ENCODE data around the gene NOS1. TPM values are rescaled to one million over a fixed set of nuclear protein-coding genes. Genes with fewer than 3 reads are reported as not detected.

The NOS1 gene
- total and polyA plus RNA-seq, 2 donors (not counting 3 experiments of a cell fraction or from before 2014, with no cell fraction given), result not detected

GRCh38 chr12:117309276-117309925 is 52.0 kb downstream of the NOS1 start:
- H3K4me2 ChIP-seq (ENCODE audit: insufficient read depth, low read length), result no peak overlapping the region
- no peaks in the 10 kb centered on the region for H3K79me2 ChIP-seq (ENCODE audit: control insufficient read depth, insufficient read depth, low read length)
- no peak overlapping the region for H3K9ac ChIP-seq (replicated peaks; ENCODE audit: extremely low read depth, insufficient read depth, low read length)
- intact Hi-C loops (cut with micrococcal nuclease), result no loop called here
- H2AFZ ChIP-seq (ENCODE audit: low read depth, low read length), result no peak overlapping the region
- H3K36me3 ChIP-seq (ENCODE audit: control insufficient read depth in 2 of 2, extremely low read depth in 1 of 2, insufficient read depth in 2 of 2, low read length in 2 of 2), result no peaks in the 10 kb centered on the region
- H3K9me3 ChIP-seq (replicated peaks; ENCODE audit: control insufficient read depth, insufficient read depth, low read length), result no peaks in the 10 kb centered on the region
- no peaks in the 10 kb centered on the region for H3K9me1 ChIP-seq (replicated peaks; ENCODE audit: control insufficient read depth, extremely low read depth, insufficient read depth, low read length)
- POLR2A ChIA-PET, result no interaction called here
- no peak overlapping the region for H3K4me3 ChIP-seq (replicated peaks in 1 of 3; ENCODE audit: insufficient read depth in 1 of 3, low read depth in 1 of 3, low read length in 3 of 3)
- FAIRE-seq (no peak), DNase-seq (ENCODE audit: low read depth, low spot score) (no peak)
- no peak overlapping the region for H3K27ac ChIP-seq (ENCODE audit: insufficient read depth, low read depth, low read length)
- dilution Hi-C loops (cut with MboI; ENCODE audit: extremely low pct_ligation_motif_present, low sequenced_read_pairs), result no loop called here
- no TSS peak for BruUV-seq (replicated peaks)
- no peak for TF ChIP-seq FOS (IDR thresholded peaks at IDR 0.05; ENCODE audit: borderline replicate concordance, insufficient read depth, low read length)
- TF ChIP-seq CTCF (IDR thresholded peaks at IDR 0.05; ENCODE audit: extremely low read depth in 1 of 2, insufficient read depth in 1 of 2, low read depth in 1 of 2, low read length in 2 of 2), result no peak
- TF ChIP-seq MAX (IDR thresholded peaks at IDR 0.05; ENCODE audit: insufficient read depth, insufficient read length), result no peak
- no peak for TF ChIP-seq EZH2 (IDR thresholded peaks at IDR 0.05; ENCODE audit: borderline replicate concordance, low read depth, low read length, severe bottlenecking)
- no peak for TF ChIP-seq MYC (IDR thresholded peaks at IDR 0.05; ENCODE audit: low read depth, low read length)
- TF ChIP-seq GATA2 (IDR thresholded peaks at IDR 0.05; ENCODE audit: insufficient read depth, insufficient read length, low read depth, low read length), result no peak
- no peak for TF ChIP-seq POLR2AphosphoS5 (IDR thresholded peaks at IDR 0.05; ENCODE audit: insufficient read depth, low read depth, low read length)
- TF ChIP-seq POLR2A (IDR thresholded peaks at IDR 0.05; ENCODE audit: low read depth, low read length), result no peak
- TF ChIP-seq JUN (IDR thresholded peaks at IDR 0.05; ENCODE audit: borderline replicate concordance, insufficient read depth, insufficient read length, low read depth), result no peak
- no peaks in the 10 kb centered on the region for H3K27me3 ChIP-seq (ENCODE audit: control insufficient read depth in 2 of 2, insufficient read depth in 2 of 2, low read length in 2 of 2)
- no peaks in the 10 kb centered on the region for H4K20me1 ChIP-seq (replicated peaks; ENCODE audit: control insufficient read depth, extremely low read depth, insufficient read depth, low read length)
- no peaks in the 10 kb centered on the region for H3K4me1 ChIP-seq (ENCODE audit: control insufficient read depth, extremely low read depth, insufficient read depth, low read length)
- CTCF ChIA-PET, result interaction anchor here (1.6 kb wide), 1 partner anchor 57 kb away, joined by 5 read pairs; no protein-coding TSS in a partner anchor

Measured in endothelial cell of umbilical vein (primary cell).